Type B pancreatic cell (in vitro differentiated cells): ENCODE results near the gene CCDC85B. TPM values are rescaled to one million over a fixed set of nuclear protein-coding genes. Genes with fewer than 3 reads are reported as not detected.
A peak's percentile ranks its signal among the peaks of the same experiment; 100 is the strongest.

ENCODE experiments used
- DNase-seq: peaks from one replicate; pipeline ENCODE4 v3.0.0; 2021; ENCODE audit warnings: mixed read lengths; ENCODE audit not compliant: unreplicated experiment; ENCODE audit errors: extremely low spot score
- H3K27ac Mint-ChIP-seq: 2 replicates; pipeline ENCODE4 v1.8.0; 2021; ENCODE audit warnings: mild to moderate bottlenecking, mixed read lengths
- H3K27me3 Mint-ChIP-seq: 2 replicates; pipeline ENCODE4 v1.8.0; 2021; ENCODE audit warnings: mixed read lengths
- H3K36me3 Mint-ChIP-seq: 2 replicates; pipeline ENCODE4 v1.8.0; 2021; ENCODE audit warnings: mixed read lengths
- H3K4me1 Mint-ChIP-seq: one replicate; pipeline ENCODE4 v1.8.0; 2021; ENCODE audit warnings: mixed read lengths; ENCODE audit not compliant: unreplicated experiment
- H3K4me3 Mint-ChIP-seq: 2 replicates; pipeline ENCODE4 v1.8.0; 2021; ENCODE audit warnings: mild to moderate bottlenecking, mixed read lengths
- H3K9me3 Mint-ChIP-seq: 2 replicates; pipeline ENCODE4 v1.8.0; 2021; ENCODE audit warnings: mixed read lengths
- CTCF ChIP-seq: fragments of 200-600 bp; sonication (generic); conservative IDR thresholded peaks from 2 replicates; pipeline ENCODE4 v1.5.0; 2021; ENCODE audit warnings: antibody characterized with exemption, mild to moderate bottlenecking
- total RNA-seq: library from RNA; stranded (reverse); gene quantifications from 2 replicates; pipeline ENCODE4 v1.2.1, GENCODE V29; 2021; ENCODE audit warnings: low replicate concordance

CCDC85B gene
- total RNA-seq, 1 donor from 2014 or later = 14.3 TPM

GRCh38 chr11:65900125-65900898 is 9.8 kb downstream of the CCDC85B start, which contains the start of gene FOSL1:
Gene FOSL1 (minus strand): TSS chr11:65900388. CDS start chr11:65900339, 49 bp downstream.
- Mint-ChIP-seq H3K4me1 (no peaks in the 10 kb centered on the region), H3K27ac (peak within 1 kb of the TSS; percentile 82), H3K9me3 (no peaks in the 10 kb centered on the region), H3K36me3 (no peaks in the 10 kb centered on the region), H3K4me3 (peak within 1 kb of the TSS; percentile 80), H3K27me3 (peaks cover 73% of the 10 kb centered on the region)
- no peak for TF ChIP-seq CTCF
- peak; percentile 81 for DNase-seq

GRCh38 chr11:65900899-65901180 is 10.4 kb downstream of the CCDC85B start:
- H3K9me3 Mint-ChIP-seq = no peaks in the 10 kb centered on the region
- H3K36me3 Mint-ChIP-seq = no peaks in the 10 kb centered on the region
- H3K27ac Mint-ChIP-seq = peak overlapping the region; percentile 82
- no peak for DNase-seq
- peak overlapping the region; percentile 80 for H3K4me3 Mint-ChIP-seq
- H3K27me3 Mint-ChIP-seq = peaks cover 72% of the 10 kb centered on the region
- no peak for TF ChIP-seq CTCF
- H3K4me1 Mint-ChIP-seq = no peaks in the 10 kb centered on the region

GRCh38 chr11:65903068-65903481 is 12.6 kb downstream of the CCDC85B start:
- peaks cover 70% of the 10 kb centered on the region for H3K27me3 Mint-ChIP-seq

GRCh38 chr11:65903715-65904114 is 13.2 kb downstream of the CCDC85B start:
- H3K9me3 Mint-ChIP-seq = no peaks in the 10 kb centered on the region
- no peak overlapping the region for H3K27ac Mint-ChIP-seq
- DNase-seq = no peak
- H3K36me3 Mint-ChIP-seq = no peaks in the 10 kb centered on the region
- TF ChIP-seq CTCF = no peak
- H3K4me1 Mint-ChIP-seq = no peaks in the 10 kb centered on the region
- peaks cover 68% of the 10 kb centered on the region for H3K27me3 Mint-ChIP-seq
- no peak overlapping the region for H3K4me3 Mint-ChIP-seq

More at GRCh38 chr11:65903068-65903481, 12.6 kb downstream of the CCDC85B start:
- DNase-seq = no peak
- no peaks in the 10 kb centered on the region for H3K4me1 Mint-ChIP-seq
- H3K9me3 Mint-ChIP-seq = no peaks in the 10 kb centered on the region
- no peak for TF ChIP-seq CTCF
- no peaks in the 10 kb centered on the region for H3K36me3 Mint-ChIP-seq
- H3K4me3 Mint-ChIP-seq = no peak overlapping the region
- peak overlapping the region; percentile 59 for H3K27ac Mint-ChIP-seq

- Mint-ChIP-seq H3K27ac (no peak overlapping the region), H3K27me3 (peaks cover 61% of the 10 kb centered on the region), H3K4me1 (no peaks in the 10 kb centered on the region), H3K4me3 (no peak overlapping the region), H3K36me3 (no peaks in the 10 kb centered on the region), H3K9me3 (no peaks in the 10 kb centered on the region)
- no peak for TF ChIP-seq CTCF
- no peak for DNase-seq
Measured at GRCh38 chr11:65906602-65907001, 16.1 kb downstream of the CCDC85B start.
